ENCODE data around the gene COL20A1. TPM values are rescaled to one million over a fixed set of nuclear protein-coding genes. Genes with fewer than 3 reads are reported as not detected.
"Not testable (repeated sequence)": the region's sequence is repeated elsewhere in the genome, so short reads cannot be mapped to it uniquely, and the experiment has no call there.

The COL20A1 gene
- total RNA-seq, 1 donor from 2014 or later = 0.25 TPM

DNA sequence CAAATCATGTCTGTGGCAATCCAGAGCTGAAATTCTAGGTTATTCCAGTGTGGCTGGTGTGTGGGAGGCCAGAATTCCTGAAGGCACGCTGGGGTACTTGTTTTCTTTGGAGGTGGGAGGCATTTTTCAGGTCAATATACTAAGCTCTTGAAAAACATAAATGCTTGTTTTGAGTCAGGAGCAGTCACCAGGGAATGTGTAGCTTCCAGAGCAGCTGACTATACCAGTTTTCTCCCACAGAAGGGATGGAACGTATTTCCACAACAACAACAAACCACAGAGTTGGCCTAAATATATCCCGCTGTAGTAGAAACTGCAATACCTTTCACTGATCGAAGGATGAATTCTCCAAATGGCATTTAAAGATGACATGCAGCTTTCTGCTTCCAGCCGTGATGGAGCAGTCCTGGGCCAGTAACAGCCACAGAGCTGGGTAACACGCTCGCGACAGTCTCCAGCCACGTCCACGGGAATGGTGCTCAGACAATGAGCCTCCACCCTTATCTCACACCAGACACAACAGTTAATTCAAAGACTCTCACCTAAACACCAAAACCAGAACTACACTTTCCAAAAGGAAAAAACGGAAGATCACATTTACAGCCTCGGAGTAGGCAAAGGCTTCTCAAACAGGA, 44.9 kb downstream of the COL20A1 start:
- Mint-ChIP-seq H3K27me3 (ENCODE audit: low read depth) (peaks cover 44% of the 10 kb centered on the region), H3K4me3 (no peak overlapping the region), H3K36me3 (no peaks in the 10 kb centered on the region), H3K27ac (no peak overlapping the region), H3K4me1 (peaks cover 13% of the 10 kb centered on the region), H3K9me3 (no peaks in the 10 kb centered on the region)
- TF ChIP-seq CTCF (IDR thresholded peaks at IDR 0.05; ENCODE audit: unreplicated experiment) = no peak
- no peak for DNase-seq (ENCODE audit: low spot score in 2 of 2, unreplicated experiment in 2 of 2)

DNA sequence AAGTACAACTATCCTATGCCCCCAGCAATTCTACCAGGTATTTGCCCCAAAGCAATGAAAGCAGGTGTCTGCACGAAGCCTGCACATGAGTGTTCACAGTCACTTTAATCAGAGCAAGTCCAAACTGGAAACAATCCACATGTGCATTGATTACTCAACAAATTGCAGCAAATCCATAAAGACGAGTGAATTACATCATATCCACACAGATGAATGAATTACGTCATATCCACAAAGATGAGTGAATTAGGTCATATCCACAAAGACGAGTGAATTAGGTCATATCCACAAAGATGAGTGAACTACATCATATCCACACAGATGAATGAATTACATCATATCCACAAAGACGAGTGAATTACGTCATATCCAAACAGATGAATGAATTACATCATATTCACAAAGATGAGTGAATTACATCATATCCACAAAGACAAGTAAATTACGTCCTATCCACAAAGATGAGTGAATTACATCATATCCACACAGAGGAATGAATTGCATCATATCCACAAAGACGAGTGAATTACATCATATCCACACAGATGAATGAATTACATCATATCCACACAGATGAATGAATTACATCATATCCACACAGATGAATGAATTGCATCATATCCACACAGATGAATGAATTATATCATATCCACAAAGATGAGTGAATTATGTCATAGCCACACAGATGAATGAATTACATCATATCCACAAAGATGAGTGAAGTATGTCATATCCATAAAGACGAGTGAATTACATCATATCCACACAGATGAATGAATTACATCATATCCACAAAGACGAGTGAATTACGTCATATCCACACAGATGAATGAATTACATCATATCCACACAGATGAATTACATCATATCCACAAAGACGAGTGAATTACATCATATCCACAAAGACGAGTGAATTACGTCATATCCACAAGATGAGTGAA, 46.4 kb downstream of the COL20A1 start:
- not testable (repeated sequence) for H3K9me3 Mint-ChIP-seq; H3K4me3 Mint-ChIP-seq; H3K36me3 Mint-ChIP-seq; DNase-seq (ENCODE audit: low spot score in 2 of 2, unreplicated experiment in 2 of 2); H3K27ac Mint-ChIP-seq
- Mint-ChIP-seq H3K27me3 (ENCODE audit: low read depth) (peaks cover 44% of the 10 kb centered on the region), H3K4me1 (peaks cover 17% of the 10 kb centered on the region)

DNA sequence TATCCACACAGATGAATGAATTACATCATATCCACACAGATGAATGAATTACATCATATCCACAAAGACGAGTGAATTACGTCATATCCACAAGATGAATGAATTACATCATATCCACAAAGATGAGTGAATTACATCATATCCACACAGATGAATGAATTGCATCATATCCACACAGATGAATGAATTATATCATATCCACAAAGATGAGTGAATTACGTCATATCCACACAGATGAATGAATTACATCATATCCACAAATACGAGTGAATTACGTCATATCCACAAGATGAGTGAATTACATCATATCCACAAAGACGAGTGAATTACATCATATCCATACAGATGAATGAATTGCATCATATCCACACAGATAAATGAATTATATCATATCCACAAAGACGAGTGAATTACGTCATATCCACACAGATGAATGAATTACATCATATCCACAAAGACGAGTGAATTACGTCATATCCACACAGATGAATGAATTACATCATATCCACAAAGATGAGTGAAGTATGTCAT, 47.2 kb downstream of the COL20A1 start:
- Mint-ChIP-seq H3K4me1 (peaks cover 17% of the 10 kb centered on the region), H3K27me3 (ENCODE audit: low read depth) (peaks cover 44% of the 10 kb centered on the region)
- not testable (repeated sequence) for H3K9me3 Mint-ChIP-seq; DNase-seq (ENCODE audit: low spot score in 2 of 2, unreplicated experiment in 2 of 2); H3K36me3 Mint-ChIP-seq; H3K4me3 Mint-ChIP-seq; H3K27ac Mint-ChIP-seq

- Mint-ChIP-seq H3K27me3 (ENCODE audit: low read depth) (peaks cover 31% of the 10 kb centered on the region), H3K9me3 (no peaks in the 10 kb centered on the region), H3K36me3 (no peaks in the 10 kb centered on the region), H3K4me1 (peaks cover 10% of the 10 kb centered on the region), H3K4me3 (no peak overlapping the region), H3K27ac (no peak overlapping the region)
- TF ChIP-seq CTCF (IDR thresholded peaks at IDR 0.05; ENCODE audit: unreplicated experiment) = no peak
- DNase-seq (ENCODE audit: low spot score in 2 of 2, unreplicated experiment in 2 of 2) = no peak
These were observed 49.8 kb downstream of the COL20A1 start for GRCh38 chr20:63342561-63343459.

DNA sequence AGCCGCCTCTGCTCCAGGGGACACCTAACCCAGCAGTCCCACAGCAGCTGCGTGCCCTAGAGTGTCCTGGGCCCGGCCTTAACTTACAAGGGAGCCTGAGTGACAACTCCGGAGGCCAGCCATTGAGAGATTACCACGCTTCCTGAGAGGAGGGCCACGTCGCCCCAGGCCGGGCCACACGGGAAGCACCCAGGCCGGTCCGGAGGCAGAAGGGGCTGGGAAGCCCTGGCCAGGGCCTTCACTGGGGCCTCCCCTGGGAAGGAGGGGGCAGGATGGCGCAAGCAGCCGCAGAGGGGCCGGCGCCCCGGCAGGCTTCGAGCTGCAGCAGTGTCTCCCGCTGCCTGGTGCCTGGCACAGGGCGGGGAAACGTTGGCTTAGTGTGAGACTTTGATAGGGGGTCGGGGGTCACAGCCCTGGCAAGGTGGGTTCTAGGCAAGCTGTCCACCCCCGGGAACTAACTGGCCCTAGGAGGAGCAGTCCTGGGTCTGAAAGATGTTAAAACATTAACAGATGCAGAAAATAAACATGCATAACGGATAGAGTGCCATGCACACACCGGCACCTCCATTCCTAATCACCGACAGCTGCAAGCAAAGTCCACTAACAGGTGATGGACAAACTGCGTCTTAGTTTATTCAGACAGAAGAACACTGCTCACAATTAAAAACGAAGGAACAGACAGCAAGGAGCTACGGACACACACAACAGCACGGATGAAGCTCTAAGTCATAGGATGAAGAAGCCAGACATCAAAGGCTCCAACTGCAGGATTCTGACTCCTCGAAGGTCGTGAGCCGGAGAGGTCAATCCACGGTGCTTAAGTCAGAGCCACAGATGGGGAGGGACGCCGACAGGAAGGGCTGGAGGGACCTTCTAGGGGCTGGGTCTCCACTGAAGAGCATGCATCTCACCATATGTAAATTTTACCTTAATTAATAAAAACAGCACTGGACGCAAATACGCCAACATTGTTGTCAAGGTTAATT, 50.8 kb downstream of the COL20A1 start:
- DNase-seq (ENCODE audit: low spot score in 2 of 2, unreplicated experiment in 2 of 2) = no peak
- no peaks in the 10 kb centered on the region for H3K36me3 Mint-ChIP-seq
- H3K27me3 Mint-ChIP-seq (ENCODE audit: low read depth) = peaks cover 23% of the 10 kb centered on the region
- no peak overlapping the region for H3K4me3 Mint-ChIP-seq
- H3K4me1 Mint-ChIP-seq = peaks cover 4% of the 10 kb centered on the region
- H3K9me3 Mint-ChIP-seq = no peaks in the 10 kb centered on the region
- TF ChIP-seq CTCF (IDR thresholded peaks at IDR 0.05; ENCODE audit: unreplicated experiment) = no peak
- no peak overlapping the region for H3K27ac Mint-ChIP-seq
